Brain pericyte (primary cell): ENCODE measurements around the gene MRPL20.
"Not testable (repeated sequence)": the region's sequence is repeated elsewhere in the genome, so short reads cannot be mapped to it uniquely, and the experiment has no call there.

Experiments
- DNase-seq: peaks from one replicate; pipeline ENCODE4 v3.0.0-alpha.2; 2012; ENCODE audit warnings: low read depth, low spot score

MRPL20 gene

GRCh38 chr1:1425753-1426495 is 18.8 kb upstream of the MRPL20 start:
- no peak for DNase-seq

- no peak for DNase-seq
These were observed 18.3 kb upstream of the MRPL20 start for GRCh38 chr1:1425426-1425752.

- DNase-seq: no peak
These were observed 17.6 kb upstream of the MRPL20 start for GRCh38 chr1:1424707-1425106.

- DNase-seq: no peak
These were observed 16.1 kb upstream of the MRPL20 start for GRCh38 chr1:1423245-1423597.

GRCh38 chr1:1422465-1423244 is 15.6 kb upstream of the MRPL20 start:
- DNase-seq: no peak

- DNase-seq: no peak
These were observed 14.9 kb upstream of the MRPL20 start for GRCh38 chr1:1421907-1422464.

GRCh38 chr1:1421147-1421906 is 14.2 kb upstream of the MRPL20 start, which contains the start of gene ANKRD65:
Gene ANKRD65, minus strand, starts transcription at chr1:1421276. Its CDS starts 271 bp downstream, at chr1:1421005.
- DNase-seq: no peak

- no peak for DNase-seq
These were observed 13.6 kb upstream of the MRPL20 start for GRCh38 chr1:1420654-1421141.

GRCh38 chr1:1419813-1420653 is 12.9 kb upstream of the MRPL20 start:
- no peak for DNase-seq

- DNase-seq: no peak
These were observed 12.3 kb upstream of the MRPL20 start for GRCh38 chr1:1419363-1419812.

- no peak for DNase-seq
These were observed 11.6 kb upstream of the MRPL20 start for GRCh38 chr1:1418464-1419362.

GRCh38 chr1:1417825-1418463 is 10.9 kb upstream of the MRPL20 start:
- not testable (repeated sequence) for DNase-seq

- not testable (repeated sequence) for DNase-seq
These were observed 10.3 kb upstream of the MRPL20 start for GRCh38 chr1:1417396-1417795.

GRCh38 chr1:1415751-1416150 is 8.7 kb upstream of the MRPL20 start:
- no peak for DNase-seq

GRCh38 chr1:1412311-1412902 is 5.3 kb upstream of the MRPL20 start:
- DNase-seq: not testable (repeated sequence)

GRCh38 chr1:1411626-1412025 is 4.5 kb upstream of the MRPL20 start:
- DNase-seq: no peak

GRCh38 chr1:1410238-1410637 is 3.1 kb upstream of the MRPL20 start:
- DNase-seq: not testable (repeated sequence)

- no peak for DNase-seq
These were observed 684 bp upstream of the MRPL20 start for GRCh38 chr1:1407636-1408318.
